Right renal pelvis (tissue), 4 donors: ENCODE data around the gene CFH. TPM values are rescaled to one million over a fixed set of nuclear protein-coding genes. Genes with fewer than 3 reads are reported as not detected.
A peak's percentile ranks its signal among the peaks of the same experiment; 100 is the strongest.
"Not testable (repeated sequence)": the region's sequence is repeated elsewhere in the genome, so short reads cannot be mapped to it uniquely, and the experiment has no call there.

Source experiments
- DNase-seq, 4 donors: peaks; one replicate each; pipeline ENCODE4 v3.0.0-alpha.2; 2013; ENCODE audit warnings: low read depth in 4 of 4, low spot score in 3 of 4, missing footprints in 1 of 4
- polyA plus RNA-seq, 4 donors: library from polyadenylated mRNA; unstranded; fragments of 120-200 nt; gene quantifications; one replicate each; pipeline ENCODE4 v1.2.1, GENCODE V29; 2013; ENCODE audit not compliant: insufficient read length in 4 of 4

Gene CFH
- 10 to 100 TPM; 38.4 to 46.9 (median 40.8) TPM for polyA plus RNA-seq

DNA sequence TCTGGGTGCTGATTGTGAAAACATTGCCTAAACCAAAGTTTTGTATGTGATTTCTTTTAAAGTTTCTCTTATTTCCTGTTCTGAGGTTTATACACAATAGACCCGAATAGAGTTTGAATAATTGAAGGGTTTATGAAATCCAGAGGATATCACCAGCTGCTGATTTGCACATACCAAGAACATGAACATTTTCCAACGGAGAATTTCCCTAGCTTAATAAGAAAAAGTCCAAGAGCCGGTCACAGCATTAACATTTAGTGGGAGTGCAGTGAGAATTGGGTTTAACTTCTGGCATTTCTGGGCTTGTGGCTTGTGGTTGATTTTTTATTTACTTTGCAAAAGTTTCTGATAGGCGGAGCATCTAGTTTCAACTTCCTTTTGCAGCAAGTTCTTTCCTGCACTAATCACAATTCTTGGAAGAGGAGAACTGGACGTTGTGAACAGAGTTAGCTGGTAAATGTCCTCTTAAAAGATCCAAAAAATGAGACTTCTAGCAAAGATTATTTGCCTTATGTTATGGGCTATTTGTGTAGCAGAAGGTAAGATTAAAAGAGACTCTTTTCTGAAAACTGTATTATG lies at the start of gene CFH:
Gene CFH, plus strand, starts transcription at position 407 of the 579 bp plus-strand sequence. Its CDS starts 75 bp downstream, at position 482.
- DNase-seq = peak in 3 of 4 donors; percentile 5 to 13 (median 10)

DNA sequence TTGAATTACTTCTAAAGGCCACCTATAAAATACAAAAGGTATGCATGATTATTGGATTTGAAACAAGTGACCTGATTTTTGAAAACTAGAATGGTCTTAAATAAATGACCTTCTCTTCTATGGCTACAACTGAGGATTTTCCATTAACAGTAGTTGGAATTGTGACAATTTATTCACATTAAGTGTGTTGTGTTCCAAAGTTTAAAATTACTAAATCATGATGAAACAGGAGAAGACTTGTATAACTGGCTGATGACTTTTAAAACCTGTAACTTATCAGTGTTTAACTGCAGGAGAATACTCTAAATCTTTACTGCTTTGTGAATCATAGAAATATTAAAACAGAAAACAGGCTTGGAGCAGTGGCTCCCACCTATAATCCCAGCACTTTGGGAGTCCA lies 48.2 kb upstream of the CFH start:
- DNase-seq = no peak

DNA sequence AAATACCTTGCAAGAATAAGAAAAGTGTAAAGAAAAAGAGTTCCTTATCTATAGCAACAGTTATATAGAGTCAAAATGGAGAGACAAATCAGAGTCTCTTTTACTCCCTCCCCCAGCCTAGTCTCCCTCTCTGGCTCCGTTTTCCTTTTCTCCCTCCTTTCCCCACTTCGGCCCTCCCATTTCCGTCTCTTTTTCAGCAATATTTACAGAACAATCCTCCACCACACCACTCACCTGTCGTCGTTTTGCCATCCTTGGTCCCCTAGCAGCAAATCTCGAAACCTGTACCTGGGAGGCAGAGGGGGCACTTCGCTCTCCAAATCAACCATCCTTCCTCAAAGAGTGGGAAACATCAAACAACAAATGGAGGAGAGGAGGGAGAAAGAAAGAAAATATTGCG lies 43.9 kb upstream of the CFH start:
- DNase-seq = peak in 1 of 4 donors; percentile 17

DNA sequence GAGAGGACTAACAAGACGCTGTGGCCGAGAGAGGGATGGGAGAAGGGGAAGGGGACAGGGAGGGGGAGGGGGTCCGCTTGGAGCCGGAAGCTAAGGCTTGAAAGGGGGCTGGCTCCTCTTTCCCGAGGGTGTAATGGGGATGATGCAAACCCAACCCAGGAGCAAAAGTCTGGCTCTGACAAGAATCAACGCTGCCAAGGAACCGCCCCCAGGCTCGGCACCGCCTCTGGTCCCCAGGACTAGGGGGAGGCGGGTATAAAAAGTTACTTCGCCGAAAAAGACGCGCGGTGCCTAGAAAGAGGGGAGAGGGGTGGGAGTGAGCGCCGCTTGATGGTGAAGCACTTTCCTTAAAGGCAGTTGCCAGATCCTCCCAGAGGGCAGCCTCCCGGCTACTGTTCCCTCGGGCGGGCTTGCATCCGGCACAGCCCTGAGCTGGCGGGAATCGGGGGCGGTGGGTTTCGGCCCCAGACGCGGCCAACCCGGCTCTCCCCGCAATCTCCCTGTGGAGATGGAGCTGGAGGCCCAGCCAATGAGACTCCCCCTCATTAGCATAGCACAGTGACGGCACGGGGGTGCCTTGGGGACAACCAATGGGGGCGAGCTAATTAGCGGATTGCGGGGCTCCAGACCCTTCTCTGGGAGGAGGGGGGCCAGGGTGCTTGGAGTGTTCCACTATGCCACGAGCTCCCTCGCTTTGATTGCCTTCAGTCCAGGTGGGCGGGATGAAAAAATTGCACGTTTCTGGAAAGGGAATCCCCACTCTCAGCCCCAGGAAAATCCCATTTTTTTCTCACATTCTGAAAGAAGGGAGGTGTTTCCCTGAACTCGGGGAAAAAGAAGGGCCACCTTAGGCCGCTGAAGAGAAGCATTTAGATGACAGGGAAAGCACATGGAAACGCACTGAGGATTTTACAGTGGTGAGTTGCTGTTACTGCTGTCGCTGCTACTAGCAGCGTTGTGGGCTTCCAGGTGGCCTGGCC lies 43.2 kb upstream of the CFH start, which contains the start of gene KCNT2:
Gene KCNT2, minus strand, starts transcription at position 51 of the 980 bp plus-strand sequence. CDS start 131 bp downstream, outside the sequence.
- peak; percentile 67 to 81 (median 76) for DNase-seq

DNA sequence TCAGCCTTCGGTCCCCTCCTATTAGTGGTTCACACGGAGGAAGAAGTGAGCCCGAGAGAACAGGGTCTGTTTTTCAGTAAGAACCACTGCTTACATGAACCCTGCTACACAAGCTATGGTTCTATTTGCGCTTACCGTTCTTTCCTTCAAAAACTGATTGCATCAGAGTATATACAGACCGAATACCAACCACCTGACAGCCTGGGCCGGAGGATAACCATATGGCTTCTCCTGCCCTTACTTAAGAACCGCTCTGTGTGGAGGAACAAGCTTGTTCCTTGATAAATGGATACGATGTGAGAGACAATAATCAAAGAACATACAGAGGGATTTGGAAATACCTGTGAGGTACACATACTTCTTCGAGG lies 42.5 kb upstream of the CFH start:
- DNase-seq = no peak

DNA sequence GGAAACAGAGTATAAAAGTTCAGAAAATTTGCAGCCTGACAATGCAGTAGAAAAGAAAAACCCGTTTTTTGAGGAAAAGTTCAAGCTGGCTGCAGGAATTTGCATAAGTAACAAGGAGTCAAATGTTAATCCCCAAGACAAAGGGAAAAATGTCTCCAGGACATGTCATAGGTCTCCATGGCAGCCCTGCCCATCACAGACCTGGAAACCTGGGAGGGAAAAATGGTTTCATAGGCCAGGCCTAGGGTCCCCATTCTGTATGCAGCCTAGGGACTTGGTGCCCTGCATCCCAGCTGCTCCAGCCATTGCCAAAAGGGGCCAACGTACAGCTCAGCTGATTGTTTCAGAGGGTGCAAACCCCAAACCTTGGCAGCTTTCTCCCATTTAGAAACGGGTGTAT lies 40.0 kb upstream of the CFH start:
- DNase-seq = no peak

DNA sequence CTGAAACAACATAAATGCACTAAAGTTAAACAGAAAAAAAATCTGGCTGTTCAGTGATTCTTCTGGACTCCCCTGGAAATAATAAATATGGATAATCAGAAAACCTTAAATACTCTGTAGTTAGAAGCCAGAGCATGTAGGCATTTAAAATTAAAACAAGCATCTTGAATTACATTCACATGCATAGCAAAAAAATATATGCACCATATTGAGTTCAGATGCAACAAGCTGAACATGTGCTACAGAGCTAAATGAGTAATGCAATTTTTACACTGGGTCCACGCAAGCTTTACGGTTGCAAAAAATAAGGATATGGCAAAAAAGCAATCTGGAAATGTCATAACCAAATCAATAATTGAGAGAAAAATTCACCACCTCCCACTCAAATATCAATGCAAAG lies 32.1 kb upstream of the CFH start:
- DNase-seq = no peak

DNA sequence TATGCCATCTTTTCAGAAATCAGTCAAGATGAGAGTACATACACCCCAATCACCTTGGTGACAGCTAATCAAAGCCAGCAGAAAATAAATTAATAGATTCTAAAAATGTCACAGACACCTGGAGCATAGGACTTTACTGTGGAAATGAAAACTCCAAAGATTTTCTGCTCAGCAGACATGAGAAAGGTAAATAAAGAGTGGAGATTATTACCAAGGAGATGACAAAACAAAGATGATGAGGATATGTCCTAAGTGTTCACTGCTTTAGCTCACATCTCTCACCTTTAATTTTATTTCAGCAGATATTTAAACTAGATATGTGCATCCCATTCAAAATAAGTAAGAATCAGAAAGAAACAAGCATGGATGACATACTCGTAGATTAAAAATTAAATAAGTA lies 28.8 kb upstream of the CFH start:
- DNase-seq = no peak

DNA sequence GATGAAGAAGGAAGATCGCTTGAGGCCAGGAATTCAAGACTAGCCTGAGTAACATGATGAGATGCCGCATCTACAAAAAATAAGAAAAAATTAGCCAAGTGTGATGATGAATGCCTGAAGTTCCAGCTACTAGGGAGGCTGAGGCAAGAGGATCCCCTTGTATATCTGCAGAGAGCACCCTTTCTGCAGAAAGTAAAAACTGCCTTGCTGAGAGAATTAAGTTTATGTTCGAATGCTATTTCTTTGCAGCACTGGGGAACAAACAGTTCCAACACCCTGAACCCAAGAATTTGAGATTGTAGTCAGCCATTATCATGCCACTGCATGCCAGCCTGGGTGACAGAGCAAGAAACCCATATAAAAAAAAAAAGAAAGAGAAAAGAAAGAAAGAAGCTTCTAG lies 23.0 kb upstream of the CFH start:
- DNase-seq = no peak

DNA sequence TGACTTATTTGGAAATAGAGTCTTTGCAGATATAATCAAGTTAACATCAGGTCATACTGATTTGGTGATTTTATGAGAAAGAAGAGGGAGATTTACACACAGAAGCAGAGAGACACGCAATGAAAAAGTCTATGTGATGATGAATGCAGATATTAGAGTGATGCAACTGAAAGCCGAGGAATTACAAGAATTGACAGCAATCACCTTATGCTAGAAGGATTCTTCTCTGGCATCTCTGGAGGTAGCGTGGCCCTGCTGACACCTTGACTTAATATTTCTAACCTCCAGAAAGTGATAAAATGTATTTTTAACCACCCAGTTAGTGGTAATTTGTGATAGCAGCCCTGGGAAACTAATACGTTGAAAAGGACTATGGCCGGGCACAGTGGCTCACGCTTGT lies 14.2 kb upstream of the CFH start:
- DNase-seq = no peak

DNA sequence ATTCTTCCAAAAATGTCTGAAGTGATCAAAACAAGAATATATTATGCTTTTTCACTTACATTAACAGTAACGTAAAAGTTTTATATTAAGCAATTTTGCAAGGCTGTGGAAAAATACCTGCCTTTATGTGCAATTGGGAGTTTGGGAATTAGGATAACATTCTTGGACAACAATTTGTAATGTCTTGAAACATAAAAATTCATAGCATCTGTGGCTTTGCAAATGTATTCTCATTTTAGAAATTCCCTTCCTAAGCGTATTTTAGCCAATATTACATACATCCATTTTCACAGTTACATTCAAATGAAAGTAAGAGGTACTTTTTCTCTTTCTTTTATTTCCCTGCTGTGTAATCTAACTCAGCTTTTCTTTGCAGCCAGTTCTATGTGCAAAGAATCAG lies 13.4 kb upstream of the CFH start:
- DNase-seq = no peak

DNA sequence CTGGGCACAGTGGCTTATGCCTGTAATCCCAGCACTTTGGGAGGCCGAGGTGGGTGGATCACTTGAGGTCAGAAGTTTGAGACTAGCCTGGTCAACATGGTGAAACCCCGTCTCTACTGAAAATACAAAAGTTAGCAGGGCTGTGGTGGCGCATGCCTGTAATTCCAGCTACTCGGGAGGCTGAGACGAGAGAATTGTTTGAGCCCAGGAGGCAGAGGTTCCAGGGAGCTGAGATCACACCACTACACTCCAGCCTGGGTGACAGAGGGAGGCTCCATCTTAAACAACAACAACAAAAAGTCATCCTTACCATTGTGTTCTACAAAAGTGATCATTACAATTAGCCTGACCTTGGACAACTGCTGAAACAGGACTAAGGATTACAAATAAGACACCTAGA lies 12.6 kb upstream of the CFH start:
- DNase-seq = not testable (repeated sequence)

DNA sequence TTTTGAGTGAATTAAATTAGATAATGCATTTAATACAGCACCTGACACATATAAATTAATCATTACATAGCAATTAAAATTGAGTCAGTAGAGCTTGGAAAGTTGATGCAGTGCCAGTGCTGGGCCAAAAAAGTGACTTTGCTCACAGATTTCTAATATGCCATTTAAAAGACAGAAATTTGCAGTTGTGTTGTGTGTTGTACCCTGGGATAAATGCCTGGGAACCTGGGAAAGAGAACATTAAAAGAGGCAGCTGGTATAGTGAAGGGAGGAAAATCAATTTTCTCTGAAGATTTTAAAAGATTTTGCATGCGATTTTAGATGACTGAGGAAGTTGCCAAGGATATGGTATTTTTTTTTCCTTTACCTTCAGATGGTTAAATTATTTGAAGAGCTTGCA lies 10.9 kb upstream of the CFH start:
- no peak for DNase-seq

DNA sequence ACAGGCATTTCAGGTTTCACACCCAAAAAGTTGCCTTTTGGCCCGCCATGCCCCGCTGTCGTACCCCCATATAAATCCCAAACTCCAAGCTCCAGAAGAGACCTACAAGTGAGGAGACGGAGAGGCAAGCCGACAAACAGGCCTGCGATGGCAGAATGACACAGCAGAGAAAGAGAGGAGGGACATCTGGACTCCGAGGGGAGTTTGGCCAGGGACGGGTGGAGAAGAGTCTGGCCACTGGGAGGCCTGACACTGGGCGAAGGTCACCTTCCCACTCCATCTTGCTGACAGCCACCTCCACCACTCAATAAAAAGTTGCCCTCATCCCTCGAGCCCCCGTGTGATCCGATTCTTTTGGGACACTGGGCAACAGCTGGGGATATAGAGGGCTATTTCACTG lies 1.9 kb upstream of the CFH start:
- DNase-seq = no peak

DNA sequence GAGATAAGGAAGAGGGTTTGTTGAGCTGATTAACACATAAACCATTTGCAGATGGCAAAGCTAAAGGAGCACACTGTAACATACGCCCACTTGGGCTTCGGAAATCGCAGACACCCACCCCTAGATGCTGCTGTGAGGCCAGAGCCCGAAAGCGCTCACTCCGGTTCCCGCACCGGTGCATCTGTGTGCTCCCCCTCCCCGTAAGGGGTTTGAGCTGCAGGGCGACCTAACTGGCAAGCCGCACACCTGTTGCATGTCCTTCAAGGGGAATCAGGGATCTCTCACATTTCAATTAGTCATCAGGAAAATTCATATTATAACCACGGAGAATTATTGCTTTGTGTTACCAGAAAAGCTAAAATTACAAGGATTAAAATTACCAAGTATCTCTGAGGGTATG lies 1.4 kb upstream of the CFH start:
- DNase-seq = no peak

DNA sequence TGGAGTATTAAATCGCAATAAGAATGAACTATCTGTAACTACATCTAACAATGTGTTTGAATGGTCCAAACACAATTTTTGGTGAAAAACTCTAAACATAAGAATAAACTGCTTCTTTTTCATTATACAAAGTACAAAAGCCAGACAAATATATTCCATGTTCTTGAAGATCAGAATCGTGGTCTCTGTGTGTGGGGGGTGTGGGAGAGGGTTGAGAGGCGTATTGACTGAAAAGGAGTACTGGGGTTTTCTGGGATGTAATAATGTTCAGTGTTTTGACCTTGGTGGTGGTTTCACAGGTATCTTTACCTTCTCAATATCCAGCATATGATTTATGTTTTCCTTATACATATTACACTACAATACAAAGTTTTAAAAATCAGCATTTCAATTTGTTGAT lies 764 bp upstream of the CFH start:
- DNase-seq = no peak

DNA sequence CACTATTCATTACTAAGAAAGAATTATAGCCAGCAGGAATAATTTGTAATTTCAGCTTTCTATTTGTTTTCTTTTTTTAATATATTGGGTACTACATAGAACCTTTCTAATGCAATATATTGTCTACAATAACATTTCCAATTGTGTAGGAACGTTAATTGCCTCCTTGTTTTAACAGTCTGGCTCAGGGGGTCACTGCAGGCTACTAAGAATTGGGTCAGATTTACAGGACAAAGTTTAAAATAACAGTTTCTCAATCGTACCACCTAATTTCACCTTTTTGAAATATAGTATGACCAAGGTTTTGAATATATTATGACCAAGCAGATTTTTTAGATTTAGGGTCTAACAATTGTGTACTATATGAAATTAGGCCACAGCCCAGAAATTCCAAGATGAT lies 2.4 kb downstream of the CFH start:
- DNase-seq = no peak

DNA sequence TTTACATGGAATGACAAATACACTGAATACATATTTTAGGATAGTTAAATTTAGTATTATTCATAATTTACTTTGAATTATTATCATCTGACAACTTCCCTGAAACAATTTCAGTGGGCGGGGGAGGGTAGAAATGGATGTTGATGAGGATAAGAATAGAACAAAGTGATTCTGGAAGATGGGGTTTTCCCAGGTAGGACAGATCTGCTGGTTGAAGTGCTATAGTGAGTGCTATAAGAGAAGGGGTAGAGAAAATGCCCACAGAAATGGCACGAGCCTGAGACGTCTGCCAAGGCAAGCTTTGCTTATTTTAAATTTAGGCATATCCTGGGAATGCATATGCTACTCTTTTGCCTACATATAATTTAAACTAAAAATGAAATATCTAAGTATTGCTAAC lies 3.2 kb downstream of the CFH start:
- DNase-seq = no peak

DNA sequence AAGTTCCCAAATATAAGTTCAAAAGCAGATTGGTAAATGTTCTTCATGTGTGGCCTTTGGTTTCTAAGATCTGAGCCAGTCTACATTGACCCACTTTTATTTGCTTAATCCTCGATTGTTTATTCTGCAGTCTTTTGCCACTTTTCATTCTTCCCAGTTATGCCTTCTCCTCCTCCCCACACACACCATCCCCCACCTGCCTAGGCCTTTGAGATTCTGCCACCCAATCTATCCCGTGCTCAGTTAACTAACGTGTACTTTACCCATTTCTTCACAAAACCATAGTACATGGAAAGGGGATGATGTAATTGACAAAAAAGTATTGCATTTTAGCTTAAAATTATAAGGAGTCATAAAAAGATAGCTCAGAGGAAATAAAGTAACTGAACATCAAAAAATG lies 3.7 kb downstream of the CFH start:
- DNase-seq = no peak

DNA sequence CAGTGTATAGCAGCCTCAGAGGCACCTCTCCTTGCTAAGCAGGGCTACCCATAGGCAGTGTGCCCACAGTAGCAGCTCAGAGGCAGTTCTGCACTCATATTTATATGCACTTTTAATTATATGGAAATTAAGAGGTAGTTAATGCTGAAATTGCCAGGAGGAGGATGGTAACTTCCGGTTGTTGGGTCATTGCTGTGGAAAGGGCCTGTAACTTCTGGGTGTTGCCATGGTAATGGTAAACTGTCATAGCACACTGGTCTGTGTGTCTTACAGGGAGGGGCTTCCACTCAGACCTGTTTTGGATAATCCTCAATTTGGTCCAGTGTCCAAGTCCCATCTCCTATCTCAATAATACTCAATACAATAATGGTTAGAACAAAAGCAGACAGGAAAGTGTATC lies 7.6 kb downstream of the CFH start:
- DNase-seq = no peak

DNA sequence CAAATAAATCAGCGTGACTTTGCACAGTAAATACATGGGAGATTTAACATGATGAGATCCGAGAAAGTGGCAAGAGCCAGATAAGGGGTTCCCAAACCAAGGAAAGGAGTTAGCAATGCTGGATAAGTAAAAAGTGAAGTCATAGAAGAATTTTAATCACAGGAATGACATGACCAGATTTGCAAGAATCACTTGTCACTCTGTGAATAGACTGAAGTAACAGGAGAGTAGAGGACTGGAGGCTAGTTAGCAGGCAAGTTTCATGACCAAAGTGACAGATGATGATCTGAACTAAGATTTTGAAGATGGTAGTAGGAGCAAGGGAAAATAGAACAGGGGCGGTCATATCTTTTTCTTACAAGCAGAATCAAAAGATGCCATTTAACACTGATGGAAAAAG lies 8.4 kb downstream of the CFH start:
- no peak for DNase-seq

DNA sequence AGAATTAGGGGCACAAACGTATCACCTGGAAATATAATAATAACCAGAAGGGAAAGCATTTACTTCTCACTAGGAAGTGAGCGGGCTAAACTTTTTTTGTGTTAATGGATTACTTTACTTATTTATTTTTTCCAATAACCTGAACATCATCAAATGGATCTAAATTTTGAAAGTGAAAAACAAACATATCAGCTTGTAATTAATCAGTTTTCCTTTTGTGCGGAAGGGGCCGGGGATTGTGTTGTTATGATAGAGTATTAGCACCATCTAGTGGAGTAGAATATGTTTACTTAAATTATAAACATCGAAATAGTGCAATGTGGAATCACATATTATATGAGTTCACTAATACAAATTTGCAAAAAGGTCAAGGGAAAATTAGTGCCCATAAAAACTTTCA lies 9.0 kb downstream of the CFH start:
- DNase-seq = peak in 3 of 4 donors; percentile 7 to 20 (median 20)
